Stimulated activated CD4-positive, alpha-beta T cell treated with anti-CD3 and anti-CD28 coated beads, Interleukin-4, amount 100 ng/mL, for 24 hours (primary cell): ENCODE measurements around the gene DPY19L3.

Experiments used
- DNase-seq: peaks from one replicate; pipeline ENCODE4 v3.0.0-alpha.2; 2020

Gene DPY19L3

DNA sequence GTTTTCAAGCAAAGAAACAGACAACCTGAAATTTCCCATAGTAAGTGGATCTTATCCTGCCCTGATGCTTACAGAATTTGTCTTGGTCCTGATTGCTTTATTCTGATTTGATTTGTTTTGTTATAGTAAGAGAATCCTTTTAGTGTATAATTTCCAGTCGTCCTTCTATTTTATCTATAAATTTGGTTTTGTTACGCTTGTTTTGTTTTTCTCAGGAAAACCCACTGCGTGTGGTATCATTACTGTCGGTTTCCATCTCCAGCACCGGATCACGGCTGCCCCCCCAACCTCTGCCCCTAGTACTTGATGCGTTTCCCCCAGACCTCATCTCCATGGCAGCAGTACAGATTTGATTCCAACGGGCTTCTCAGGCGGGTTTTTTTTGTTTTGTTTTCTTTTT, 117.4 kb downstream of the DPY19L3 start:
- DNase-seq = no peak

DNA sequence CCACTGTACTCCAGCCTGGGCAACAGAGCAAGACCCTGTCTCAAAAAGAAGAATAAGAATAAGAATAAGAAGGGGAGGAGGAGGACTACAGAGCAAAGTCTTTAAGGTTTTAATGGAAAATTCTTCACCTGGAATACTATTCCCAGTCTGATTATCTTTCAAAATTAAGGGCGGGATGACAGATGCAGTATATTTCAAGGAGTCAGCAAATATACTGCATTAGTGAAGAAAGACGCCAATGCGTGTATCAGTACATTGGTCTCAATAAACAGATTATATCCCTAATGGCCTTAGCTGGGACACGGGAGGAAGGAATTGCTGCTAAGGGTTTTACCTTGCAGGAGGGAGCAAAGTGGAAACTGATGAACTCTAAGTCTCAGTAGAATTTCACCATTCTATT, 121.3 kb downstream of the DPY19L3 start:
- DNase-seq = no peak

DNA sequence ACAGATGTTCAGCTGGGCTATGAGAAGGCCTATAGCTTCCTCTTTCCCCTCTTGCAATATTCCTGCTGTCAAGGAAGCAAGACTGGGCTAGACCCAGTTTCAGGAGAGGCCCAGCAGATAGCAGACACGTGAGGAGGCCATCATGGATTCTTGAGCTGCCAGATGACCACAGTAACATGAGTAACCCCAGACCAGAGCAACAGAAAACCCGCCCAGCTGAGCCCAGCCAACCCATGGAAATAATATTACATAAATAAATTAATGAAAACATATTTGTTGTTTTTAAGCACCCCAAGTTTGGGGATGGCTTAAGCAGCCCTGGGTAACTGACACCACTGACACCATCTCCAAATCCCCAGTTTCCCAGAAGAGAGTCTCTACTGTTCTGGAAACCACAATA, 125.2 kb downstream of the DPY19L3 start:
- DNase-seq = no peak

DNA sequence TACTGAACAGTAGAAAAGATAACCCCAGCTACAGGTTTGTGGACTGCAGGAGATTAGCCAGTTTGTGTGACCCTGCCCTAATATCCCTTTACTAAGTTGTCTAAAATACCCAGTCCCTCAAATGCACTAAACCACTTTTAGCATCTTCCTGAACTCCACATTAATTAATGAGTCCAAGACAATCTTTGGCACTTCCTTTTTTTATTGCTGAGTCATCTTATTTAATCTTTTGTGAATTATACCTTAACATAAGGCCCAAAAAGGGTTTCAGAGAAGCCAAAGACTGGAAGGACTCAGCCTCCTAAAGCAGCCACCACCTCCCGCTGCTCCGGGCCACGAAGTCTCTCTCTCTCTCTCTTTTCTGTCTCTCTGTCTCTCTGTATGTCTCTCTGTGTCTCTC, 126.7 kb downstream of the DPY19L3 start:
- no peak for DNase-seq
